ENCODE results near the gene BICC1. TPM values are rescaled to one million over a fixed set of nuclear protein-coding genes. Genes with fewer than 3 reads are reported as not detected.

BICC1 gene
- total and polyA plus RNA-seq, 2 of the 4 experiments (the other 2 are of a cell fraction) = 5.7 to 42.5 TPM

DNA sequence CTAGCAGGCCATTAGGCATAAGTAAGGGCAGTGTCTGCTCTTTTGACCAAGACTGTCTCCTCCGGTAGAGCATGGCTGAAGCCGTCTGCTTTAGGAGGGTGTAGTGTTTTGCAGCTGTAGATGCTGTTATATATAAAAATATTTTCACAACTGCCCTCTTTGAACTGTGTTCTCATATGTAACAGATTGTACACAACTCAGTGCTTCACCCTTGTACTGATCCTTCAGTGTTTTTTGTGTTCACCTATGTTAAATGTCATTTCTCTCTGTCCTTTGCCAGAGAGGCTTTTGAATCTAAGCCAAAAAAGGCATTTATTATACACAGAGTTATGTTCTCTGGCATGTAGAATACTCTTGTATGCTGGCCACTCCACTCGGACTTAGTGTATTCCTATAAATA is 135.5 kb downstream of the BICC1 start:
- Histone ChIP-seq H3K23ac (ENCODE audit: low read depth, low read length) (0 out of 2 replicates have a peak overlapping the region, but pooled peaks have one; percentile 1), H3K56ac (ENCODE audit: extremely low read depth, insufficient read depth, low read length) (no peak overlapping the region), H4K5ac (ENCODE audit: low read depth, low read length) (no peak overlapping the region; the same call in 1 of the 2 replicates), H2BK5ac (ENCODE audit: low read depth, low read length, poor library complexity, severe bottlenecking) (peak overlapping the region; percentile 8), H3K4me3 (ENCODE audit: insufficient read depth, low read depth, low read length) (no peak overlapping the region), H2BK15ac (ENCODE audit: low read depth, low read length) (no peak overlapping the region), H4K20me1 (ENCODE audit: insufficient read depth, low read length) (peaks cover 5% of the 10 kb centered on the region; the same call in 1 of the 2 replicates), H3K79me1 (ENCODE audit: low read depth in 1 of 2, low read length in 2 of 2) (peaks cover 41 to 47% of the 10 kb centered on the region in 2 experiments), H3K36me3 (ENCODE audit: control insufficient read depth, insufficient read depth, low read length) (0 out of 2 replicates have a peak, but pooled peaks cover 2% of the 10 kb centered on the region), H3K9me3 (ENCODE audit: control insufficient read depth, insufficient read depth, low read length) (no peaks in the 10 kb centered on the region), H2BK120ac (ENCODE audit: low read depth, low read length) (0 out of 2 replicates have a peak overlapping the region, but pooled peaks have one; percentile 4), H4K91ac (ENCODE audit: insufficient read depth, low read depth, low read length) (no peak overlapping the region), H3K27ac (ENCODE audit: insufficient read depth, low read length) (no peak overlapping the region), H3K4me2 (ENCODE audit: low read depth, low read length) (no peak overlapping the region; the same call in 1 of the 2 replicates), H2BK20ac (ENCODE audit: low read depth, low read length) (no peak overlapping the region), H3K4me1 (ENCODE audit: control insufficient read depth, insufficient read depth, low read length) (peaks cover 18% of the 10 kb centered on the region), H3K9me1 (ENCODE audit: insufficient read depth, low read length) (peaks cover 10% of the 10 kb centered on the region), H2AK9ac (replicated peaks; ENCODE audit: low read depth, low read length, poor library complexity) (no peak overlapping the region), H2AK5ac (ENCODE audit: low read depth, low read length) (no peak overlapping the region), H3K14ac (replicated peaks; ENCODE audit: low read depth, low read length) (no peak overlapping the region), H4K8ac (ENCODE audit: low read depth in 2 of 2, low read length in 2 of 2) (peak overlapping the region in 1 of 2 experiments; percentile 23; a peak in 1 of 4 replicates), H3K27me3 (ENCODE audit: control insufficient read depth, insufficient read depth, low read length) (no peaks in the 10 kb centered on the region), H2AFZ (replicated peaks; ENCODE audit: low read length, poor library complexity) (no peak overlapping the region), H3K9ac (ENCODE audit: low read depth, low read length) (no peak overlapping the region), H3K18ac (ENCODE audit: low read depth, low read length) (peak overlapping the region; percentile 51; the same call in 1 of the 2 replicates), H3K4ac (ENCODE audit: low read depth, low read length) (no peak overlapping the region)
- CTCF ChIA-PET = interaction anchor here (0.6 kb wide), 3 partner anchors 234 to 374 kb away, joined by 3 to 5 read pairs (median 3); no protein-coding TSS in a partner anchor
- dilution Hi-C loops (cut with HindIII; ENCODE audit: low sequenced_read_pairs, unreplicated experiment) (no loop called here), intact Hi-C loops (cut with micrococcal nuclease) (loop anchor here (5.0 kb wide), 1 partner anchor 109 kb away; no protein-coding TSS in a partner anchor), in situ Hi-C loops (cut with MboI; ENCODE audit: low sequenced_read_pairs) (no loop called here)
- no TSS peak for BruUV-seq (replicated peaks)
- no peak for DNase-seq
- POLR2A ChIA-PET (ENCODE audit: unreplicated experiment) = no interaction called here
- WGBS, 2 experiments (ENCODE audit: extremely low coverage in 2 of 2, insufficient read length in 1 of 2) = no CpG with 5 or more reads among the region's 3 CpGs
- peak; percentile 42 for ATAC-seq (ENCODE audit: low read depth)
- TF ChIP-seq BHLHE40 (IDR thresholded peaks at IDR 0.05; ENCODE audit: low read depth, low read length) = no peak
- no peak for TF ChIP-seq CEBPB (IDR thresholded peaks at IDR 0.05; ENCODE audit: low read depth, low read length)
- TF ChIP-seq MAFK (IDR thresholded peaks at IDR 0.05; ENCODE audit: low read depth, low read length) = no peak
- TF ChIP-seq MXI1 (IDR thresholded peaks at IDR 0.05; ENCODE audit: borderline replicate concordance, low read depth, low read length) = no peak
- no peak for TF ChIP-seq FOS (IDR thresholded peaks at IDR 0.05; ENCODE audit: low read depth, low read length)
- TF ChIP-seq, protein P1, sequence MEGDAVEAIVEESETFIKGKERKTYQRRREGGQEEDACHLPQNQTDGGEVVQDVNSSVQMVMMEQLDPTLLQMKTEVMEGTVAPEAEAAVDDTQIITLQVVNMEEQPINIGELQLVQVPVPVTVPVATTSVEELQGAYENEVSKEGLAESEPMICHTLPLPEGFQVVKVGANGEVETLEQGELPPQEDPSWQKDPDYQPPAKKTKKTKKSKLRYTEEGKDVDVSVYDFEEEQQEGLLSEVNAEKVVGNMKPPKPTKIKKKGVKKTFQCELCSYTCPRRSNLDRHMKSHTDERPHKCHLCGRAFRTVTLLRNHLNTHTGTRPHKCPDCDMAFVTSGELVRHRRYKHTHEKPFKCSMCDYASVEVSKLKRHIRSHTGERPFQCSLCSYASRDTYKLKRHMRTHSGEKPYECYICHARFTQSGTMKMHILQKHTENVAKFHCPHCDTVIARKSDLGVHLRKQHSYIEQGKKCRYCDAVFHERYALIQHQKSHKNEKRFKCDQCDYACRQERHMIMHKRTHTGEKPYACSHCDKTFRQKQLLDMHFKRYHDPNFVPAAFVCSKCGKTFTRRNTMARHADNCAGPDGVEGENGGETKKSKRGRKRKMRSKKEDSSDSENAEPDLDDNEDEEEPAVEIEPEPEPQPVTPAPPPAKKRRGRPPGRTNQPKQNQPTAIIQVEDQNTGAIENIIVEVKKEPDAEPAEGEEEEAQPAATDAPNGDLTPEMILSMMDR (conservative IDR thresholded peaks at IDR 0.05; ENCODE audit: low read depth, low read length) = no peak

Measured in IMR-90 (cell line).